Measurements from ENCODE around the gene SLC52A1. TPM values are rescaled to one million over a fixed set of nuclear protein-coding genes. Genes with fewer than 3 reads are reported as not detected.

SLC52A1 gene
- total and polyA plus RNA-seq, 10 of the 15 experiments (the other 5 are each of a cell fraction or from before 2014, with no cell fraction given): 0.04 to 0.11 TPM; not detected in 8

DNA sequence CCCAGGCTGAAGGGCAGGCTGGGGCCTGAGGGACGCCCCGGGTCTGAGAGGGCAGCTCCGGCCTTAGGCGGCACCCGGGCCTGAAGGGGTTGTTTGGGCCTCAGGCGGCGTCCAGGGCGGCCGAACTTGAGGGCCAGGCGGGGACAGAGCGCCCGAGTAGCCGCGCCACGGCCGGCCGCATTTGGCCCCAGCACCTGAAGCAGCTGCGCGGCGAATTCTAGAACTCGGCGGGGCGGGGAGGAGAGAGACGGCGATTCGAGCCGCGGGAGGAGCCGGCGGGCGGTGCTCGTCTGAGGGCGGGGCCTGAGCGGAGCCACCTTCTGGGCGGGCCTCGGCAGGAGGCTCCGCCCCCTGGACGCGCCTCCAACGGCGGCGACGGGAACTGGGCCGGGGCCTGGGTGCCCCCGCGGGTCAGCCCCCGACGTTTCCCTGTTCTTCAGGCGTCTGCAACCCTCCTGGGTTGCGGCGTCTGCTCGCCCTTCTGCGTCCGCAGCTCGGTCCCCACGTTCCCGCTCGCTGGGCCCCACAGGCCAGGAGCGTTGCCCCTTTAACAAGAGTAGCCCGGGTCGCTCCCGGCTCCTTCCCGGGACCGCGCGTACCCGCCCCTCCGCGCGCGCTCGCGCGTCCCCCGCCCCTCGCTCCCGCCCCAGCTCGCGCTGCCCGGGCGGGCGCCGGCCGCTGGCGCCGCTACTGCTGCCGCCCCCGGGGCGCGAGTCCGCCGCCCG, 37.8 kb downstream of the SLC52A1 start, which contains the start of the genes INCA1 and KIF1C:
Gene INCA1, minus strand, starts transcription at position 221 of the 725 bp plus-strand sequence. CDS start 3,085 bp downstream, outside the sequence.
Gene KIF1C, plus strand, starts transcription at position 649 of the 725 bp plus-strand sequence. CDS start 2,297 bp downstream, outside the sequence.
- CTCF ChIA-PET: interaction anchor here (0.6 to 2.5 kb wide), 4 partner anchors 10 to 185 kb away, joined by 3 to 12 read pairs (median 6); partner anchors contain the start of gene CAMTA2
- TF ChIP-seq ZNF207 (IDR thresholded peaks at IDR 0.05; ENCODE audit: borderline replicate concordance): peak; percentile 80; the same call in 1 of the 2 replicates
- peak; percentile 49; the same call in 1 of the 2 replicates for TF ChIP-seq CREB1 (IDR thresholded peaks at IDR 0.05; ENCODE audit: low read depth)
- no peak for TF ChIP-seq KLF5 (IDR thresholded peaks at IDR 0.05; ENCODE audit: partially characterized antibody)
- TF ChIP-seq ZNF217 (IDR thresholded peaks at IDR 0.05): no peak
- TF ChIP-seq, protein P1, sequence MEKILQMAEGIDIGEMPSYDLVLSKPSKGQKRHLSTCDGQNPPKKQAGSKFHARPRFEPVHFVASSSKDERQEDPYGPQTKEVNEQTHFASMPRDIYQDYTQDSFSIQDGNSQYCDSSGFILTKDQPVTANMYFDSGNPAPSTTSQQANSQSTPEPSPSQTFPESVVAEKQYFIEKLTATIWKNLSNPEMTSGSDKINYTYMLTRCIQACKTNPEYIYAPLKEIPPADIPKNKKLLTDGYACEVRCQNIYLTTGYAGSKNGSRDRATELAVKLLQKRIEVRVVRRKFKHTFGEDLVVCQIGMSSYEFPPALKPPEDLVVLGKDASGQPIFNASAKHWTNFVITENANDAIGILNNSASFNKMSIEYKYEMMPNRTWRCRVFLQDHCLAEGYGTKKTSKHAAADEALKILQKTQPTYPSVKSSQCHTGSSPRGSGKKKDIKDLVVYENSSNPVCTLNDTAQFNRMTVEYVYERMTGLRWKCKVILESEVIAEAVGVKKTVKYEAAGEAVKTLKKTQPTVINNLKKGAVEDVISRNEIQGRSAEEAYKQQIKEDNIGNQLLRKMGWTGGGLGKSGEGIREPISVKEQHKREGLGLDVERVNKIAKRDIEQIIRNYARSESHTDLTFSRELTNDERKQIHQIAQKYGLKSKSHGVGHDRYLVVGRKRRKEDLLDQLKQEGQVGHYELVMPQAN (conservative IDR thresholded peaks at IDR 0.05): peak; percentile 99
- TF ChIP-seq ATF7 (IDR thresholded peaks at IDR 0.05; ENCODE audit: low read depth): no peak
- peak; percentile 83 for TF ChIP-seq TCF12 (IDR thresholded peaks at IDR 0.05; ENCODE audit: low read depth, low read length)
- TF ChIP-seq RELA (IDR thresholded peaks at IDR 0.05; ENCODE audit: borderline replicate concordance, partially characterized antibody): peak; percentile 65
- TF ChIP-seq PAX5 (IDR thresholded peaks at IDR 0.05; ENCODE audit: borderline replicate concordance, low read depth, low read length): peak; percentile 75
- peak; percentile 62 for TF ChIP-seq IKZF1 (conservative IDR thresholded peaks at IDR 0.05)
- 0 out of 2 replicates have a peak, but pooled peaks have one; percentile 28 for TF ChIP-seq BACH1 (IDR thresholded peaks at IDR 0.05; ENCODE audit: borderline replicate concordance)
- no peak for TF ChIP-seq ESRRA (IDR thresholded peaks at IDR 0.05; ENCODE audit: low read length)
- peak; percentile 55 for TF ChIP-seq NR2F1 (conservative IDR thresholded peaks at IDR 0.05)
- no peak for TF ChIP-seq EP300 (IDR thresholded peaks at IDR 0.05; ENCODE audit: borderline replicate concordance in 1 of 2, control insufficient read depth in 1 of 2, low read depth in 2 of 2, low read length in 2 of 2)
- TF ChIP-seq, protein P2, sequence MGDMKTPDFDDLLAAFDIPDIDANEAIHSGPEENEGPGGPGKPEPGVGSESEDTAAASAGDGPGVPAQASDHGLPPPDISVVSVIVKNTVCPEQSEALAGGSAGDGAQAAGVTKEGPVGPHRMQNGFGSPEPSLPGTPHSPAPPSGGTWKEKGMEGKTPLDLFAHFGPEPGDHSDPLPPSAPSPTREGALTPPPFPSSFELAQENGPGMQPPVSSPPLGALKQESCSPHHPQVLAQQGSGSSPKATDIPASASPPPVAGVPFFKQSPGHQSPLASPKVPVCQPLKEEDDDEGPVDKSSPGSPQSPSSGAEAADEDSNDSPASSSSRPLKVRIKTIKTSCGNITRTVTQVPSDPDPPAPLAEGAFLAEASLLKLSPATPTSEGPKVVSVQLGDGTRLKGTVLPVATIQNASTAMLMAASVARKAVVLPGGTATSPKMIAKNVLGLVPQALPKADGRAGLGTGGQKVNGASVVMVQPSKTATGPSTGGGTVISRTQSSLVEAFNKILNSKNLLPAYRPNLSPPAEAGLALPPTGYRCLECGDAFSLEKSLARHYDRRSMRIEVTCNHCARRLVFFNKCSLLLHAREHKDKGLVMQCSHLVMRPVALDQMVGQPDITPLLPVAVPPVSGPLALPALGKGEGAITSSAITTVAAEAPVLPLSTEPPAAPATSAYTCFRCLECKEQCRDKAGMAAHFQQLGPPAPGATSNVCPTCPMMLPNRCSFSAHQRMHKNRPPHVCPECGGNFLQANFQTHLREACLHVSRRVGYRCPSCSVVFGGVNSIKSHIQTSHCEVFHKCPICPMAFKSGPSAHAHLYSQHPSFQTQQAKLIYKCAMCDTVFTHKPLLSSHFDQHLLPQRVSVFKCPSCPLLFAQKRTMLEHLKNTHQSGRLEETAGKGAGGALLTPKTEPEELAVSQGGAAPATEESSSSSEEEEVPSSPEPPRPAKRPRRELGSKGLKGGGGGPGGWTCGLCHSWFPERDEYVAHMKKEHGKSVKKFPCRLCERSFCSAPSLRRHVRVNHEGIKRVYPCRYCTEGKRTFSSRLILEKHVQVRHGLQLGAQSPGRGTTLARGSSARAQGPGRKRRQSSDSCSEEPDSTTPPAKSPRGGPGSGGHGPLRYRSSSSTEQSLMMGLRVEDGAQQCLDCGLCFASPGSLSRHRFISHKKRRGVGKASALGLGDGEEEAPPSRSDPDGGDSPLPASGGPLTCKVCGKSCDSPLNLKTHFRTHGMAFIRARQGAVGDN (IDR thresholded peaks at IDR 0.05): 0 out of 2 replicates have a peak, but pooled peaks have one; percentile 52

More for the DNA sequence above, 37.8 kb downstream of the SLC52A1 start, which contains the start of the genes INCA1 and KIF1C:
- Histone ChIP-seq H3K27me3 (replicated peaks in 1 of 2; ENCODE audit: control insufficient read depth in 2 of 2, insufficient read depth in 2 of 2, low read length in 1 of 2) (no peaks in the 10 kb centered on the region), H3K4me2 (ENCODE audit: control insufficient read depth, insufficient read depth) (peak within 1 kb of the TSS; percentile 99), H3K36me3 (ENCODE audit: control insufficient read depth in 2 of 2, insufficient read depth in 2 of 2, low read length in 1 of 2) (peaks cover 8 to 13% of the 10 kb centered on the region in 2 experiments; a peak in 3 of 4 replicates), H4K20me1 (ENCODE audit: control insufficient read depth, insufficient read depth) (no peaks in the 10 kb centered on the region), H3K4me3 (peak within 1 kb of the TSS; percentile 99), H3K79me2 (ENCODE audit: control insufficient read depth, insufficient read depth, low read length) (peaks cover 25% of the 10 kb centered on the region), H2AFZ (ENCODE audit: control insufficient read depth, low read depth, low read length) (peak within 1 kb of the TSS; percentile 95), H3K4me1 (ENCODE audit: control insufficient read depth, insufficient read depth, low read length) (peaks cover 11% of the 10 kb centered on the region), H3K9me3 (replicated peaks; ENCODE audit: control insufficient read depth, insufficient read depth, low read length) (no peaks in the 10 kb centered on the region), H3K27ac (ENCODE audit: control insufficient read depth, insufficient read depth) (peak within 1 kb of the TSS; percentile 80), H3K9ac (ENCODE audit: control insufficient read depth, insufficient read depth, low read length) (peak within 1 kb of the TSS; percentile 87)
- POLR2A ChIA-PET: interaction anchor here (0.6 to 3.7 kb wide), 12 partner anchors 8 to 489 kb away, joined by 3 to 22 read pairs (median 4); partner anchors contain the start of genes CAMTA2, DERL2, MIS12 and RNF167
- FAIRE-seq (peak; percentile 56), ATAC-seq (peak; percentile 93), DNase-seq (ENCODE audit: low read depth, low spot score) (peak; percentile 42)
- SMC1A ChIA-PET (ENCODE audit: uncharacterized antibody, unreplicated experiment): interaction anchor here (1.1 to 1.6 kb wide), 2 partner anchors 10 to 30 kb away, joined by 4 to 10 read pairs; partner anchors contain the start of genes CAMTA2 and SPAG7
- WGBS (ENCODE audit: insufficient coverage, insufficient replicate concordance, low lambda C conversion rate, missing lambda C conversion rate): under 1% methylated on average over 60 of the region's 93 CpGs
- in situ Hi-C loops (cut with MboI) (no loop called here), intact Hi-C loops (cut with micrococcal nuclease; ENCODE audit: unreplicated experiment) (loop anchor here (2.0 to 5.0 kb wide), 3 partner anchors 19 to 49 kb away; partner anchors contain the start of gene PFN1)
- RAD21 ChIA-PET (ENCODE audit: unreplicated experiment): interaction anchor here (0.6 to 1.7 kb wide), 5 partner anchors 10 to 57 kb away, joined by 3 to 15 read pairs (median 7); partner anchors contain the start of genes CAMTA2, RNF167, SLC25A11 and SPAG7
- no TSS peak for BruUV-seq (replicated peaks)
